NCI-H526 (cell line): ENCODE measurements around the gene FEZF1.
A peak's percentile ranks its signal among the peaks of the same experiment; 100 is the strongest.
"Not testable (repeated sequence)": the region's sequence is repeated elsewhere in the genome, so short reads cannot be mapped to it uniquely, and the experiment has no call there.

ENCODE experiments used
- DNase-seq, 2 experiments: peaks; one replicate each; lab custom pipeline; 2025; lab: John Stamatoyannopoulos, UW

The FEZF1 gene

GRCh38 chr7:122307228-122307621 is 2.7 kb upstream of the FEZF1 start:
- DNase-seq = no peak

- no peak for DNase-seq
These were observed 2.0 kb upstream of the FEZF1 start for GRCh38 chr7:122306320-122307227.

- DNase-seq = peak; percentile 54 to 90
These were observed 1.1 kb upstream of the FEZF1 start for GRCh38 chr7:122305475-122306319.

GRCh38 chr7:122304996-122305421 is 459 bp upstream of the FEZF1 start:
- peak in 1 of 2 experiments; percentile 68 for DNase-seq

- peak in 1 of 2 experiments; percentile 71 for DNase-seq
These were observed 825 bp downstream of the FEZF1 start for GRCh38 chr7:122303531-122304318.

GRCh38 chr7:122302761-122303530 is 1.6 kb downstream of the FEZF1 start:
- DNase-seq = peak in 1 of 2 experiments; percentile 31

- peak in 1 of 2 experiments; percentile 42 for DNase-seq
These were observed 2.4 kb downstream of the FEZF1 start for GRCh38 chr7:122301858-122302760.

GRCh38 chr7:122300956-122301833 is 3.4 kb downstream of the FEZF1 start:
- DNase-seq = no peak

- DNase-seq = peak in 1 of 2 experiments; percentile 37
These were observed 4.2 kb downstream of the FEZF1 start for GRCh38 chr7:122300211-122300932.

GRCh38 chr7:122299624-122300210 is 4.8 kb downstream of the FEZF1 start:
- peak in 1 of 2 experiments; percentile 27 for DNase-seq

GRCh38 chr7:122298618-122299017 is 5.9 kb downstream of the FEZF1 start:
- DNase-seq = no peak

GRCh38 chr7:122298131-122298530 is 6.4 kb downstream of the FEZF1 start:
- DNase-seq = no peak

GRCh38 chr7:122291189-122291588 is 13.4 kb downstream of the FEZF1 start:
- no peak for DNase-seq

GRCh38 chr7:122290476-122290875 is 14.1 kb downstream of the FEZF1 start:
- no peak for DNase-seq

- no peak for DNase-seq
These were observed 15.1 kb downstream of the FEZF1 start for GRCh38 chr7:122289426-122289825.

- DNase-seq = not testable (repeated sequence)
These were observed 19.9 kb downstream of the FEZF1 start for GRCh38 chr7:122284608-122285007.

- no peak for DNase-seq
These were observed 31.4 kb downstream of the FEZF1 start for GRCh38 chr7:122273117-122273516.

- DNase-seq = no peak
These were observed 35.3 kb downstream of the FEZF1 start for GRCh38 chr7:122269241-122269640.
